H9 (cell line): Measurements from ENCODE around the gene CACNB2. TPM values are rescaled to one million over a fixed set of nuclear protein-coding genes. Genes with fewer than 3 reads are reported as not detected.
"Not testable (repeated sequence)": the region's sequence is repeated elsewhere in the genome, so short reads cannot be mapped to it uniquely, and the experiment has no call there.

Source experiments
- DNase-seq: peaks from one replicate; pipeline ENCODE4 v3.0.0-alpha.2; 2017
- H2AFZ ChIP-seq: one replicate; pipeline ENCODE4 v1.6.1; 2013; ENCODE audit warnings: mild to moderate bottlenecking, low read length, control low read depth, moderate library complexity
- H2AK5ac ChIP-seq: 2 replicates; pipeline ENCODE4 v1.6.1; 2013; ENCODE audit warnings: low read length, control low read depth, mixed read lengths; ENCODE audit not compliant: insufficient read length
- H2BK120ac ChIP-seq: one replicate; pipeline ENCODE4 v1.6.1; 2013; ENCODE audit warnings: low read depth, mild to moderate bottlenecking, low read length, control low read depth, inconsistent platforms; ENCODE audit not compliant: poor library complexity, severe bottlenecking
- H2BK12ac ChIP-seq: 2 replicates; pipeline ENCODE4 v1.6.1; 2013; ENCODE audit warnings: low read length, control low read depth, mixed read lengths, low read depth; ENCODE audit not compliant: insufficient read length
- H2BK15ac ChIP-seq: 2 replicates; pipeline ENCODE4 v1.6.1; 2013; ENCODE audit warnings: low read depth, low read length, control low read depth
- H2BK20ac ChIP-seq: one replicate; pipeline ENCODE4 v1.6.1; 2013; ENCODE audit warnings: low read depth, mild to moderate bottlenecking, low read length, control low read depth, inconsistent platforms; ENCODE audit not compliant: poor library complexity, severe bottlenecking
- H2BK5ac ChIP-seq: 2 replicates; pipeline ENCODE4 v1.6.1; 2013; ENCODE audit warnings: low read length, control low read depth, mixed read lengths; ENCODE audit not compliant: insufficient read length
- H3K14ac ChIP-seq: 2 replicates; pipeline ENCODE4 v1.6.1; 2013; ENCODE audit warnings: low read length, control low read depth; ENCODE audit not compliant: insufficient read depth
- H3K18ac ChIP-seq: 2 replicates; pipeline ENCODE4 v1.6.1; 2013; ENCODE audit warnings: low read depth, mild to moderate bottlenecking, mixed read lengths, low read length, control low read depth; ENCODE audit not compliant: insufficient read length
- H3K23ac ChIP-seq: 2 replicates; pipeline ENCODE4 v1.6.1; 2013; ENCODE audit warnings: low read length, control low read depth, mixed read lengths, low read depth; ENCODE audit not compliant: insufficient read length
- H3K23me2 ChIP-seq: 2 replicates; pipeline ENCODE4 v1.6.1; 2013; ENCODE audit warnings: low read depth, mild to moderate bottlenecking, mixed read lengths, low read length, control low read depth; ENCODE audit not compliant: insufficient read length, poor library complexity, severe bottlenecking
- H3K27ac ChIP-seq: 2 replicates; pipeline ENCODE4 v1.5.1; 2013; ENCODE audit warnings: low read length, control low read depth, mixed read lengths, low read depth; ENCODE audit not compliant: insufficient read length
- H3K27me3 ChIP-seq: 2 replicates; pipeline ENCODE4 v1.6.1; 2013; ENCODE audit warnings: low read length, control low read depth, inconsistent platforms; ENCODE audit not compliant: insufficient read depth
- H3K4ac ChIP-seq: 2 replicates; pipeline ENCODE4 v1.6.1; 2013; ENCODE audit warnings: low read depth, mild to moderate bottlenecking, control low read depth, inconsistent platforms, low read length, moderate library complexity
- H3K4me1 ChIP-seq: 2 replicates; pipeline ENCODE4 v1.6.1; 2013; ENCODE audit warnings: low read length, control low read depth, inconsistent platforms; ENCODE audit not compliant: insufficient read depth
- H3K4me2 ChIP-seq: 2 replicates; pipeline ENCODE4 v1.6.1; 2013; ENCODE audit warnings: low read length, control low read depth, mixed read lengths; ENCODE audit not compliant: insufficient read length, insufficient read depth
- H3K56ac ChIP-seq: 2 replicates; pipeline ENCODE4 v1.6.1; 2013; ENCODE audit warnings: low read depth, mild to moderate bottlenecking, mixed read lengths, low read length, control low read depth; ENCODE audit not compliant: insufficient read length
- H3K79me1 ChIP-seq: 2 replicates; pipeline ENCODE4 v1.6.1; 2013; ENCODE audit warnings: low read depth, mild to moderate bottlenecking, moderate library complexity, low read length, control low read depth, inconsistent platforms; ENCODE audit not compliant: insufficient read depth, poor library complexity, severe bottlenecking
- H3K79me2 ChIP-seq: 2 replicates; pipeline ENCODE4 v1.6.1; 2013; ENCODE audit warnings: low read length, control low read depth, inconsistent platforms; ENCODE audit not compliant: insufficient read depth
- H3K9ac ChIP-seq: 2 replicates; pipeline ENCODE4 v1.6.1; 2013; ENCODE audit warnings: low read length, control low read depth, mixed read lengths; ENCODE audit not compliant: insufficient read length; ENCODE audit errors: extremely low read depth
- H3K9me3 ChIP-seq: one replicate; pipeline ENCODE4 v1.6.1; 2013; ENCODE audit warnings: low read depth, low read length, inconsistent platforms; ENCODE audit not compliant: control insufficient read depth
- H3T11ph ChIP-seq: one replicate; pipeline ENCODE4 v1.6.1; 2013; ENCODE audit warnings: mild to moderate bottlenecking, low read length, control low read depth, inconsistent platforms
- H4K20me1 ChIP-seq: one replicate; pipeline ENCODE4 v1.6.1; 2013; ENCODE audit not compliant: control insufficient read depth, insufficient read length, insufficient read depth
- H4K5ac ChIP-seq: 2 replicates; pipeline ENCODE4 v1.6.1; 2013; ENCODE audit warnings: low read depth, mild to moderate bottlenecking, mixed read lengths, low read length, control low read depth; ENCODE audit not compliant: insufficient read length
- H4K8ac ChIP-seq: replicated peaks from 2 replicates; pipeline ENCODE4 v1.6.1; 2013; ENCODE audit warnings: low read length, control low read depth, mixed read lengths, low read depth; ENCODE audit not compliant: insufficient read length
- H4K91ac ChIP-seq: 2 replicates; pipeline ENCODE4 v1.6.1; 2013; ENCODE audit warnings: low read depth, mild to moderate bottlenecking, moderate library complexity, mixed read lengths, low read length, control low read depth; ENCODE audit not compliant: insufficient read length
- H3K27ac Mint-ChIP-seq, 3 experiments: 2 replicates in 2 of 3; 3 replicates in 1 of 3; pipeline ENCODE4 v1.8.0; 2020 to 2021; ENCODE audit warnings: mixed read lengths in 3 of 3, mild to moderate bottlenecking in 1 of 3, moderate library complexity in 1 of 3
- H3K27me3 Mint-ChIP-seq: 2 replicates; pipeline ENCODE4 v1.8.0; 2021; ENCODE audit warnings: low read depth, mild to moderate bottlenecking, moderate library complexity, mixed read lengths
- H3K36me3 Mint-ChIP-seq, 3 experiments: 2 replicates in 2 of 3; 3 replicates in 1 of 3; pipeline ENCODE4 v1.8.0; 2020 to 2021; ENCODE audit warnings: low read depth in 3 of 3, mixed read lengths in 3 of 3; ENCODE audit not compliant: insufficient read depth in 1 of 3
- H3K4me1 Mint-ChIP-seq, 2 experiments: 2 replicates each; pipeline ENCODE4 v1.8.0; 2020; ENCODE audit warnings: mixed read lengths in 2 of 2
- H3K4me3 Mint-ChIP-seq, 2 experiments: 2 replicates in 1 of 2; 3 replicates in 1 of 2; pipeline ENCODE4 v1.8.0; 2020 to 2021; ENCODE audit warnings: mild to moderate bottlenecking in 2 of 2, mixed read lengths in 2 of 2, moderate library complexity in 1 of 2
- H3K9me3 Mint-ChIP-seq, 2 experiments: 2 replicates in 1 of 2; 3 replicates in 1 of 2; pipeline ENCODE4 v1.8.0; 2020; ENCODE audit warnings: mild to moderate bottlenecking in 2 of 2, mixed read lengths in 2 of 2, moderate library complexity in 1 of 2
- CTCF ChIP-seq: fragments of 200-600 bp; sonication (generic); conservative IDR thresholded peaks from 3 replicates; pipeline ENCODE4 v1.8.0; 2021; ENCODE audit warnings: antibody characterized with exemption, mild to moderate bottlenecking
- WGBS: extraction: QIAGEN DNeasy Blood & Tissue Kit; methylation state at CpG from one replicate; pipeline ENCODE4 v1.1.7; 2013; ENCODE audit warnings: missing lambda C conversion rate, low lambda C conversion rate, mixed read lengths; ENCODE audit not compliant: insufficient read length; ENCODE audit errors: extremely low coverage; 5-methylcytosine and 5-hydroxymethylcytosine counted together
- total RNA-seq: library from RNA; stranded (reverse); gene quantifications from 2 replicates; pipeline ENCODE4 v1.2.1, GENCODE V29; 2021

CACNB2 gene
- total RNA-seq, 1 experiment from 2014 or later: 2.6 TPM

GRCh38 chr10:18567343-18567856, 427.2 kb downstream of the CACNB2 start:
- Histone ChIP-seq H3T11ph (no peak overlapping the region), H3K79me2 (no peaks in the 10 kb centered on the region), H2AFZ (no peak overlapping the region), H3K27me3 (no peaks in the 10 kb centered on the region), H4K5ac (no peak overlapping the region), H2AK5ac (no peak overlapping the region), H3K23me2 (no peaks in the 10 kb centered on the region), H3K4ac (no peak overlapping the region), H3K23ac (no peak overlapping the region), H3K9me3 (peaks cover 99% of the 10 kb centered on the region), H3K4me2 (no peak overlapping the region), H3K79me1 (no peaks in the 10 kb centered on the region), H3K18ac (no peak overlapping the region), H3K27ac (no peak overlapping the region), H2BK15ac (no peak overlapping the region), H3K9ac (no peak overlapping the region), H4K20me1 (no peaks in the 10 kb centered on the region), H3K56ac (no peak overlapping the region), H2BK20ac (no peak overlapping the region), H4K8ac (no peak overlapping the region), H3K14ac (no peak overlapping the region), H2BK5ac (no peak overlapping the region), H4K91ac (no peak overlapping the region), H2BK12ac (no peak overlapping the region), H3K4me1 (no peaks in the 10 kb centered on the region), H2BK120ac (no peak overlapping the region)
- Mint-ChIP-seq H3K36me3 (no peaks in the 10 kb centered on the region), H3K9me3 (no peaks in the 10 kb centered on the region), H3K27me3 (no peaks in the 10 kb centered on the region), H3K27ac (no peak overlapping the region), H3K4me1 (no peaks in the 10 kb centered on the region), H3K4me3 (no peak overlapping the region)
- DNase-seq: no peak
- TF ChIP-seq CTCF: no peak
- 100% methylated on average over 3 of the region's 3 CpGs for WGBS

- H2BK120ac ChIP-seq, H2BK20ac ChIP-seq, H3K23ac ChIP-seq, H3K27ac Mint-ChIP-seq, H2AK5ac ChIP-seq, H3K79me1 ChIP-seq, H4K5ac ChIP-seq, H2BK15ac ChIP-seq, H3K4me3 Mint-ChIP-seq, H3K9me3 Mint-ChIP-seq, H2BK5ac ChIP-seq, H3K27me3 Mint-ChIP-seq, H3K23me2 ChIP-seq, H3K27me3 ChIP-seq, H3K14ac ChIP-seq, H3K27ac ChIP-seq, H3K56ac ChIP-seq, H2AFZ ChIP-seq, H3K4me1 Mint-ChIP-seq, H3K4me1 ChIP-seq, H3T11ph ChIP-seq, H2BK12ac ChIP-seq, H3K18ac ChIP-seq, H3K4me2 ChIP-seq, H3K4ac ChIP-seq, H4K8ac ChIP-seq, H4K91ac ChIP-seq, DNase-seq, H3K9ac ChIP-seq, H3K79me2 ChIP-seq, H4K20me1 ChIP-seq: not testable (repeated sequence)
- H3K9me3 ChIP-seq: peaks cover 85% of the 10 kb centered on the region
- H3K36me3 Mint-ChIP-seq: peaks cover 0 to 11% (median 9%) of the 10 kb centered on the region in 3 experiments; a peak in 5 of 7 replicates
- 100% methylated on average over 2 of the region's 2 CpGs for WGBS
These were observed 430.2 kb downstream of the CACNB2 start for GRCh38 chr10:18570386-18570785.
